GM19397 (cell line): ENCODE data around the gene PLA2G1B.
A peak's percentile ranks its signal among the peaks of the same experiment; 100 is the strongest.

Source experiments
- ATAC-seq: cut with Tn5 transposase; IDR thresholded peaks from one replicate; pipeline ENCODE4 v1.9.1; 2021; ENCODE audit warnings: mild to moderate bottlenecking, moderate library complexity; ENCODE audit not compliant: unreplicated experiment

PLA2G1B gene

DNA sequence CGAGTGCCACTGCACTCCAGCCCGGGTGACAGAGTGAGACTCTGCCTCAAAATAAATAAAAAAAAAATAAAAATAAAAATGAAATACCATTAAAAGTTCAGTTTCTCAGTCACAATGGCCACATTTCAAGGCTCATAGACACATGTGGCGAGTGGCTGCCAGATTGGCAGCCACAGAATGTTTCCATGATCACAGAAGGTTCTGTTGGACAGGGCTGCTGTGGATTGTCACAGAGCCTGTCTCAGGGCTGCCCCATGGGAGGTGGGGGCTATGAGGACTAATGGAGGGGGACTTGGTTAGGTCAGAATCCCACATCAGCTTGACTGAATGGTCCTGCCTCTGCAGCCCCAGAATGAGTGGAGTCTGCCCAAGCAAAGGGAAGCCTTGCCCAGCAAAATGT is 3.8 kb upstream of the PLA2G1B start:
- no peak for ATAC-seq

DNA sequence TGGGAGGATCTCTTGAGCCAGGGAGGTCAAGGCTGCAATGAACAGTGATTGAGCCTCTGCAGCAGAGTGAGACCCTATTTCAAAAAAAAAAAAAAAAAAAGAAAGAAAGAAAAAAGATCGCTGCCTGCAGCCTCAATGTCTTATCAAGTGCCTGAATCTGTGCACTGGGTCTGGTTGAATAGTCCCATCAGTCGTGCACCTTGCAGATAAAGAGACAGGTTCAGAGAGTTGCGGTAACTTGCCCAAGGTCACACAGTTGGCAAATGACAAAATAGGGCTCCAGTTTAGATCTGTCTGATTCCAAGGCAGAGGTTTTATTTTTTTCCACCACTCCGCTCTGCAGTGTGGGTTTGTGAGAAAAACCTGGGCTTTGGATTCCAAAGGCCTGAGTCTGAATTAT is 649 bp upstream of the PLA2G1B start:
- no peak for ATAC-seq

DNA sequence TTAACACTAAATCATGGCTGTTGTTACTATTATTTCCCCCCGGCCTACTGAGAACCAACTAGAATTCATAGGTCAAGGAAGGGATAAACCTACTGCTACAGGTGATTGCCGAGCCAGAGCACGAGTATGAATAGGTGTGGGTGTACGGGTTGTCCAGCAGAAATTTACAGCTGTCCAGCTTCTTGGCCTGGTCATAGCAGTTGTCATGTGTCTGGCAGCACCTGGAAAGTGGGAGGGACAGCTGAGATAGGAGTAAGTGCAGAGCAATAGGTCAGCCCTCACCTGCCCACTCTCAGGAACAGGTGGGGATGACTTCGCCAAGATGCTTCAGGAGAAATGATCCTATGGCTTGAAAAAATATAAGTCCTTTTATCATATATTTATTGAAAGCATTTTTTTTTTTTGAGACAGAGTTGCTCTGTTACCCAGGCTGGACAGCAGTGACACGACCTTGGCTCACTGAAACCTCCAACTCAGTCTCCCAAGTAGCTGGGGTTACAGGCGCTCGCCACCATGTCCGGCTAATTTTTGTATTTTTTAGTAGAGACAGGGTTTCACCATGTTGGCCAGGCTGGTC is 2.6 kb downstream of the PLA2G1B start:
- no peak for ATAC-seq

DNA sequence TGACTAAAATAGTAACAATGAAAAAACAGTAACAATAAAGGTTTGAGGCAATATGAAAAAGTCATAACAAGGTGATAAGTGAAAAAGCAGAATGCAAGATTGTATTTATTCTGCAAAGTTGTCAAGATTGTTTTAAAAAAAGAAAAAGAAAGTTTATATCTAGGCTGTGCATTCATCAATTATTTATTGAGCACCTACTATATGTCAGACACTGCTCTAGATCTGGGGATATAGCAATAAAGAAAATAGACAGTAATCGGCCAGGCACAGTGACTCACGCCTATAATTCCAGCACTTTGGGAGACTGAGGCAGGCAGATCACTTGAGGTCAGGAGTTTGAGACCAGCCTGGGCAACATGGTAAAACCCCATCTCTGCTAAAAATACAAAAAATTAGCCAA is 3.8 kb downstream of the PLA2G1B start:
- ATAC-seq, result no peak

DNA sequence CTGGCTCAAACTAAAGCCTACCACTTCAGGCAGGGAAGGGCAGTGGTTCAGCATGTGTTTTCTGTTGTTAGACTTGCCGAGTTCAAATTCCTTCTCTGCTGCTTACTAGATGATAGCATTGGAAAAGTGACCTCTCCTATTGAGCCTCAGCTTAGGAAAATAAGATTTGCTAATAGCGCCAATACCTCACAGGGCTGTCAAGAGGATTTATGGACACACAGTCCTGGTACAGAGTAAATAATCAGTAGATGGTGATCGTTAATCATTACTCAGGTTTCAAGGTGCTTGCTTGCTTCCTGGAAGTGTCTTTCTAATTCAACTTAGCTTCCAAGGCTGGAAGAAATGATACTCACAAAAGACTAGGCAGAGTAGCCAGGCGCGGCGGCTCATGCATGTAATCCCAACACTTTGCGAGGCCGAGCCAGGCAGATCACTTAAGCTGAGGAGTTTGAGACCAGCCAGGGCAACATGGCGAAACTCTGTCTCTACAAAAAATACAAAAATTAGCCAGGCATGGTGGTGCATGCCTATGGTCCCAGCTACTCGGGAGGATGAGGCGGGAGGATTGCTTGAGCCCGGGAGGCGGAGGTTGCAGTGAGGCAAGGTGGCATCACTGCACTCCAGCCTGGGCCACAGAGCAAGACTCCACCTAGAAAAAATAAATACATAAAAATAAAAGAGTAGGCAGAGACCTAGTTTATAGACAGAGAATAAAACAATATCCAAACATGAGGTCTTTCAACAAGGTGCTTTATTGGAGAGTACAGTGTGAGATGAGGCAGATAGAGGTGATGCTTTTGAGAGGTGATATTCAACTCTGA is 6.0 kb downstream of the PLA2G1B start:
- ATAC-seq, result no peak

DNA sequence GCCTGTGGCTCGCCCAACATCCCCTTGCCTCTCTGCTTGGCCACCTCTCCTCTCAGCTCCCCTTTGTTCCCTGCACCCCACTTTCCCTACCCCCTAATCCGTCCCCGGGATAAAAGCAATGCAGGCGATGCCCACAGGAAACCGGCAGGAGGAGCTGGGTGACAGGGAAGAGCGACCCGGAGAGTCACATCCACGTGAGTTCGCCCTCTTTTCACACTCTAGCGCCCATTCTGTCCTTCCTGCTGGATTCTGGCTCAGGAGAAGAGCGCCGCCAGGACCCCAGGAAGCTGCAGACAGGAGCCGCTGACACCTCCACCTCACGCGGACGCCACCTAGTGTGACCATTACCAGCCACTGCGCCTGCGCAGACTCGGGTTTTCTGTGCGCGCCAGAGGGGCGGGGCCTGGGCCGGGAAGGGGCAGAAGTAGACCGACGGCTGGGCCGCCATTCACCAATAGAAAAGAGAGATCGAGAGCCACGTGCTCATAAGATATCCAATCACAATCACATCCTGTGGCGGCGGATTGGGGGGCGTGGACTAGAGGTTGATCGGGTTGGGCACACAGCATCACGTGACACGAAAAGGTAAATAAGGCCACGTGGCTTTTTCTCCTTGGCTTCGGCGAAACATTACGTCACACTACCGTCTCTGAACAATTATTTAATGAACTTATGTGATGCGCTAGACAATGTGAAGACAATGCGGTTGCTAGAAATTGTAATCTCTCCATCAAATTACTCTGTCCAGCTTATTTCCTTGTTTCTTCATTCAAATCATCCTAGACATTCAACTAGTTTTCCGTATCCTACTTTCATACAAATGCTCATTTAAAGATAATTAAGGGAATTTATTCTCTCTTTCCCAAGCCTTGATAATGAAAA is 10.1 kb downstream of the PLA2G1B start:
- ATAC-seq, result peak; percentile 98

DNA sequence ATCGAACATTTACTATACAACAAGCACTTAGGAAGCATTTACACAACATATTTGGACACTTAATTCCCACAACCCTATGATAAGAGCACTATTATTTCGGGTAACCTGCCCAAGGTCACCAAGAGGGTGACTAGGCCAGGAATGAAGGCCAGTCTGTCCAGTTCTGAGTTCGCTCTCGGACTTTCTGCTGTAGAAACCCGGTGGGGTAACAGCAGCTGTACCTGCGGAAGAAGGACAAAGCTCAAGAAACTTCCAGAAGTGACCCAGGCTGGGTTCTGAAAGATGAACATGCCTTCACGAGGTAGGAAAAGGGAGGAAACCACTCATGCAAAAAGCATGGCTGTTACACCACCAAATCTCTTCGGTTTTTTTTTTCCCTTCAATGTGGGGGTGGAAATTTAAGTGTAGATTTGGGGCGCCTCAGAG is 10.8 kb downstream of the PLA2G1B start:
- ATAC-seq, result no peak

DNA sequence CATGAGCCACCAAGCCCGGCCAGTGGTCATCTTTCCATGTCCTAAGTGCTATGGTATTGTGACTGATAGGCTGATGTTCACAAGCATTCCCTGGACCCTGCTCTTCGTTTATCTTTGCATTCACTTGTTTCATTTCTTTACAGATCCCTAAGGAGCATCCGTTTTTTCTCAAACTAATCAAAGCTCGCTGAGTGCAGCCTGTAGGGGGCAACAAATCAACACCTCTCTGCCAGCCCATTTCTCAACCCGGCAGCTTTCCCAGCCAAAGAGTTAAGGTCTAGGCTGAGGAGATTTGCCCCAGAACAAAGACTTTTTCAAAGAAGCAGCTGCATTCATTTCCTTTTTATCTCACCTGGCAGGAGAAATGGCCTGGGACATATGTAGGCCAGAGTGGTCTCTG is 13.4 kb downstream of the PLA2G1B start:
- no peak for ATAC-seq

DNA sequence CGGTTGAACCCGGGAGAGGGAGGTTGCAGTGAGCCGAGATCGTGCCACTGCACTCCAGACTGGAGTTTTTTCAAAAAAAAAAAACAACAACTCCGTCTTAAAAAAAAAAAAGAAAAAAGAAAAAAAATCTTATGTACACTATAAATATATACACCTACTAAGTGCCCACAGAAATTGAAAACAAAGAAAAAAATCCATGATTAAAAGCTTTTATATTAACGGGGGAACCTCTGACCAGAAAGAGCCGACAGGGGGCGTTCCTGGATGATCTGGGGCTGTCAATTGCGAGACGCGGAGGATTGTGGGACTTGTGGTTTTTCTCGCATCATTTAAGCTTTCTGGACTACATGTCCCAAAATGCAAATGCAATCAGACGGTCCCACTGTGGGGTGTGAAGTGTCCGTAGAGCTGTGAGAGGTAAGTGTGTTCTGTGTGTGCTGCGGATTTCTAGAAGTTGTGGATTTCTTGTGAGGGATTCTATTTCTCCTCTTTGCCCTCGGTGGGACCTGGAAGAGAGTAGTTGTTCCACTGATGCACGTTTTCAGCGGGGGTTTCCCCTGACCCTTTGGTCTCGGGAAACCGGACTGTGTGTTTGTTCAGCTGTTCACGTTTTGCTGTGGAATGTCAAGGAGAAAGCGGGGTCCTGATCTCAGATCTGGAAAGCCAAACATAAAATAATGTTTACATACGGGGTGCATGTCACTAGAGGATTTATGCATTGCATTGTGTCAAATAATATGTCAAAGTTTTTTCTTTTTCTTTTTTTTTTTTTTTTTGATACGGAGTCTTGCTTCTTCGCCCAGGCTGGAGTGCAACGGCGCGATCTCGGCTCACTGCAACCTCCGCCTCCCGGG is 25.4 kb downstream of the PLA2G1B start, which contains the start of gene SIRT4:
SIRT4 (plus strand) TSS at position 360 of the 854 bp plus-strand sequence. CDS start 1,241 bp downstream, outside the sequence.
- ATAC-seq, result peak; percentile 95

DNA sequence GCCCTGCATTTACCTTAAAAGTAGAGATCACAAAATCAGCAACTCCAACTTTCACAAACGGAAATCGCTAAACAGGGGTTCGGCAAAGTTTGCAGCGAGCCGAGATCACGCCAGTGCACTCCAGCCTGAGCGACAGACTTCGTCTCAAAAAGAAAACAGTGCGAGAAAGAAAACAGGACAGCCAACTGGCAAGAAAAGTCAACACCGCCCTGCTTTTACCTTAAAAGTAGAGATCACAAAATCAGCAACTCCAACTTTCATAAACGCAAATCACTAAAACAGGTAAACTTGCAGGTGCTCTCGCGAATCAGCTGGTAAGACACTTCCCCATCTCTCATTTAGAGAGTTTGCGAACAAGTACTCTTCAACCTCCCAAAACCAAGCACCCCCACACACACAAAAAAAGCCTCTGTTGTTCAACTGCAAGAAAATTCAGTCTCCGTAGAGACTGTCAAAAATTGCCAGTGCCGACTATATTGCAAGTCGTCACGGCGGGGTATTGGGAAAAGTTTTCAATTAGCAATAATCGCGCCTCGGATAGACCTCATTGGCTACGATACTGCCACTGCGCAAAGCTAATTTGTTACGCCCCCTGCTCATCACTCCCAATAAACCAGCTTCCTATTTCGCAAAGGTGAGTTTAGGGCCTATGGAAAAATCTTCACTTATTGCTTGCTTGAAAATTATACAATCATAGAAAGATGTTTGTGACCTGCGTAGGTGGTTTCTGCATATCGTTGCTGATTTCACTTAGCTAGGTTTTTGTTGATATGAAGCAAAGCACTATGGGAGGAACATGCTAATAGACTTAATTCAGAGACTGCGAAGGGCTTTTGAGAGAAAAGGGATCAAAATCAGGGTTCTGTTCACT is 34.7 kb downstream of the PLA2G1B start, which contains the start of gene RNU4-1:
RNU4-1 (minus strand) TSS at position 577 of the 871 bp plus-strand sequence.
- ATAC-seq, result peak; percentile 44

DNA sequence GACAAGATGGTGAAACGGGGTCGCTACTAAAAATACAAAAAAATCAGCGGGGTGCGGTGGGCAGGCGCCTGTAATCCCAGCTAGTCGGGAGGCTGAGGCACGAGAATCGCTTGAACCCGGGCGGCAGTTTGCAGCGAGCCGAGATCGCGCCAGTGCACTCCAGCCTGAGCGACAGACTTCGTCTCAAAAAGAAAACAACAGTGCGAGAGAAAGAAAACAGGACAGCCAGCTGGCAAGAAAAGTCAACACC is 35.2 kb downstream of the PLA2G1B start:
- peak; percentile 5 for ATAC-seq

DNA sequence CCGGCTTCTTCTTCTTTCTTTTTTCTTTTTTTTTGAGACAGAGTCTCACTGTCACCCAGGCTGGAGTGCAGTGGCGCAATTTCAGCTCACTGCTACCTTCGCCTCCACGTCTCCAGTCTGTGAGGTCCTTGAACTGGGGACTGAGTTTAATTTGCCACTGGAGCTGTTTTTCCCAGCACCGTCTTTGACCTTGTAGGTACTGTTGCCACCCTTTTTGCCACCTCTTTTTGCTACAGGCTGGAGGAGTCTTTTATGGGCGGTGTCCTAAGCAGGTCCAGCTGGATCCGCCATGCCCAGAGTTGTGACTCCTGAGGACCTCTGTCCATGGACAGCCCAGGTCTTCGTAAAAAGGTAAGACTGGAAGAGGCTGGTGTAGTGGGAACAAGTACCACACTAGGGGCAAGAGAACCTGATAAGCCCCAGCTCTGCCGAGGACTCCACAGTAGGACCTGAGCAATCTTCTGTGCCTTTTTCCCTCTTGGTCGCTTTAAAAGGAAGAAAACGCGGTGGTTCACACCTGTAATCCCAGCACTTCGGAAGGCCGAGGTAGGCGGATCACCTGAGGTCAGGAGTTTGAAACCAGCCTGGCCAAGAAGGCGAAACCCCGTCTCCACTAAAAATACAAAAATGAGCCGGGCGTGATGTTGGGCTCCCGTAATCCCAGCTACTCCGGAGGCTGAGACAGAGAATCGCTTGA is 36.8 kb downstream of the PLA2G1B start:
- ATAC-seq, result no peak

DNA sequence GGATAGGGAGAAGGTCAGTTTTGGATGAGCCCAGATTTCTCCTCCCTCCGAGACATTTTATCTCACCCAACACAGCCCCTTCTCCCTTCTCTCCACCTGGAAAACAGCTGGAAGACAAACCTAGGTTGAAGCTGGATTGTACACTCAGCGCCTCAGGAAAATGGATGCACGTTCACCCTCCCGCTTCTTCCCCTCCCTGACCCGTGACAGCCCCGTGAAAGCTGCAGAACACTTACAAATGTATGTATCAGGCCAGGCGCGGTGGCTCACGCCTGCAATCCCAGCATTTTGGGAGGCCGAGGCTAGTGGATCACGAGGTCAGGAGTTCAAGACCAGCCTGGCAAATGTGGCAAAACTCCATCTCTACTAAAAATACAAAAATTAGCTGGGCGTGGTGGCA is 40.1 kb downstream of the PLA2G1B start:
- ATAC-seq, result no peak

DNA sequence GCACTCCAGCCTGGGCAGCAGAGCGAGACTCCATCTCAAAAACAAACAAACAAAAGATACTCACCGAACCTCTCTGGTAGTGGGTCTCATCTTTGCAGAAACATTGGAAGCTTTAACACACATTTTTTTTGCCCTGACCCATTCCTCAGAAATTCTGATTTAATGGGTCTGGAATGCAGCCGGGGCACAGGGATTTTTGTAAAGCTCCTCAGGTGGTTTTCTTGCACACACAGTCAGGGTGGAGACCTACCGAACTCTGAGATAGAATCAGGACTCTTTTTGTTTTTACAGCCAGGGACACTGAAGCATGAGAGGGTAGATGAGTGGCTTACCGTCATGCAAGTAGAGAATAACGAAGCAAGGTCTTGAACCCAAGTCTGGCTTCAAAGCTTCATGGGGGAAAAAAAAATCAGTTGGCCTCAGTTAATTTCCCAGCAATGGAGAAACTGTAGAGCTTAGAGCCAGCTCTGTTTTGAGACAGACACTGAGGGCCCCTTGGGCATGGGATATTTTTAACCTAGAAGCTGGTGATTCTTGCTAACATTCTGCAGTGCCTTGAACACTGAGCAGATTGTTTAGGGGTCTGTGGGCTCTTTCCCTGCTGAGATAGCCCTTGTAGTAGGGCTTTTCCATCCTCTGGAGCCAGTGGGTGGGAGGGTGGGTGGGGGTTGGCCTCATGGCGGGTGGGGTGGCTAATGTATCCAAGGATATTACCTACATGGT is 40.6 kb downstream of the PLA2G1B start:
- no peak for ATAC-seq

DNA sequence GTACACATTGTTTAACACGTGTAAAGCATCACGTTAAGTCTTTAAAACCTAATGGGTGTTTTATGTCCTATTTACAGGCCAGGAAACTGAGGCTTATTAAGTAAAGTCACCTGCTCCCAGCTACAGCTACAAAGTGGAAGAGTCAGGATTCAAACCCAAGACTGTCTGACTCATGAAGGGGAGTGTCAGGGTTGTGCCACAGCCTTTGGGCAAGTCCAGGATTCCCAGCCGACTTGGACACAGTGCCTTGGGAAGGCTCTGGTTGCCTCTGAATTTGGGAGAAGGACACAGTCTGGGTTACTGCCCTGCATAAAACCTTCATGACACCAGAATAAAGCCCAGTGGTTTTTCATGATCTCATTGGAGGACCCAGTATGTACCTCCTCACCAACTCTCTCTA is 43.2 kb downstream of the PLA2G1B start:
- no peak for ATAC-seq

DNA sequence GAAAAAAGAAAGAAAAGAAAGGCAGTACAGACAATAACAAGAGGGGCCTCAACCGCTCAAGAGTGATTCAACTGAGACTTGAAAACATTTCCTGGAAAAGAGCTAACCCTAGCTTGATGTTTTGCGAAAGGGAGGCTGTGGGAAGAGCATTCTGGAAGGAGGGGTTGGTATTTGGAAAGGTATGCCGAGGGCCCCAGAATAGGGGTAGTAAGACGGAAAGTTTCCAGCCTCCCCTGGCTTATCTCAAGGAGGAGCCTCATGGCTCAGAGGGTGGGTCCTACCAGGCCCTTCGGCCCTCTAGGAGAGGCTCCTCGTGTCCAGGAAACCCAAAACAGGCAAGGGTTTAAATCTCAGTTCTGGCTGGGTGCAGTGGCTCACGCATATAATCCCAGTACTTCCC is 44.3 kb downstream of the PLA2G1B start:
- no peak for ATAC-seq

DNA sequence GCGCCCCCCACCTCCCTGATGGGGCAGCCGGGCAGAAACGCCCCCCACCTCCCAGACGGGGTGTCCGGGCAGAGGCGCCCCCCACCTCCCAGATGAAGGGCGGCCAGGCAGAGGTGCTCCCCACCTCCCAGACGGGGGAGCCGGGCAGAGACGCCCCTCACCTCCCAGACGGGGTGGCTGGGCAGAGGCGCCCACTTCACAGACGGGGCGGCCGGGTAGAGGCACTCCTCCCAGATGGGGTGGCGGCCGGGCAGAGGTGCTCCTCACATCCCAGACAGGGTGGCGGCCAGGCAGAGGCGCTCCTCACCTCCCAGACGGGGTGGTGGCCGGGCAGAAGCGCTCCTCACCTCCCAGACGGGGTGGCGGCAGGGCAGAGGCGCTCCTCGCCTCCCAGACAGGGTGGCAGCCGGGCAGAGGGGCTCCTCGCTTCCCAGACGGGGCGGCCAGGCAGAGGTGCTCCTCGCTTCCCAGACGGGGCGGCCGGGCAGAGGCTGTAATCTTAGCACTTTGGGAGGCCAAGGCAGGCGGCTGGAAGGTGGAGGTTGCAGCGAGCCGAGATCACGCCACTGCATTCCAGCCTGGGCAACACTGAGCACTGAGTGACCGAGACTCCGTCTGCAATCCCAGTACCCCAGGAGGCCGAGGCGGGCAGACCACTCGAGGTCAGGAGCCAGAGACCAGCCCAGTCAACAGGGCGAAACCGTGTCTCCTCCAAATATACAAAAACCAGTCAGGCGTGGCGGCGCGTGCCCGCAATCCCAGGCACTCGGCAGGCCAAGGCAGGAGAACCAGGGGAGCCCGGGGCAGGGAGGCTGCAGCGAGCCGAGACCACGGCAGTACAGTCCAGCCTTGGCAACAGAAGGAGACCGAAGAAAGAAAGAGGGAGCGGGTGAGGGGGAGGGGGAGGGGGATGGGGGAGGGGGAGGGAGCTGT is 49.2 kb downstream of the PLA2G1B start:
- ATAC-seq, result no peak
